ENCODE measurements around the gene DIPK1C.

DNA sequence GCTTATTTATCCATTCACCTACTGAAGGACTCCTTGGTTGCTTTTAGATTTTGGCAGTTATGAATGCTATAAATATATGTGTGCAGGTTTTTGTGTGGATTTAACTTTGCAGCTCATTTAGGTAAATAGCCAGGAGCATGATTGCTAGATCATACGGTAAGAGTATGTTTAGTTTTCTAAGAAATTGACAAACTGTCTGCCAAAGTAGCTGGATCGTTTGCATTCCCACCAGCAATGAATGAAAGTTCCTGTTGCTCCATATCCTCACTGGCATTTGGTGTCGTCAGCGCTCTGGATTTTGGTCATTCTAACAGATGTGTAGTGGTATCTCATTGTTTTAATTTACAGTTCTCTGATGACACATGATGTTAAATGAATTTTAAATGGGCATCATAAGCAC, 8.7 kb upstream of the DIPK1C start:
- TF ChIP-seq, protein P1, sequence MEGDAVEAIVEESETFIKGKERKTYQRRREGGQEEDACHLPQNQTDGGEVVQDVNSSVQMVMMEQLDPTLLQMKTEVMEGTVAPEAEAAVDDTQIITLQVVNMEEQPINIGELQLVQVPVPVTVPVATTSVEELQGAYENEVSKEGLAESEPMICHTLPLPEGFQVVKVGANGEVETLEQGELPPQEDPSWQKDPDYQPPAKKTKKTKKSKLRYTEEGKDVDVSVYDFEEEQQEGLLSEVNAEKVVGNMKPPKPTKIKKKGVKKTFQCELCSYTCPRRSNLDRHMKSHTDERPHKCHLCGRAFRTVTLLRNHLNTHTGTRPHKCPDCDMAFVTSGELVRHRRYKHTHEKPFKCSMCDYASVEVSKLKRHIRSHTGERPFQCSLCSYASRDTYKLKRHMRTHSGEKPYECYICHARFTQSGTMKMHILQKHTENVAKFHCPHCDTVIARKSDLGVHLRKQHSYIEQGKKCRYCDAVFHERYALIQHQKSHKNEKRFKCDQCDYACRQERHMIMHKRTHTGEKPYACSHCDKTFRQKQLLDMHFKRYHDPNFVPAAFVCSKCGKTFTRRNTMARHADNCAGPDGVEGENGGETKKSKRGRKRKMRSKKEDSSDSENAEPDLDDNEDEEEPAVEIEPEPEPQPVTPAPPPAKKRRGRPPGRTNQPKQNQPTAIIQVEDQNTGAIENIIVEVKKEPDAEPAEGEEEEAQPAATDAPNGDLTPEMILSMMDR (IDR thresholded peaks at IDR 0.05): no peak
- TF ChIP-seq POLR2A (IDR thresholded peaks at IDR 0.05): no peak
